HG03196 (cell line): ENCODE results near the gene SRPK1.
"Not testable (repeated sequence)": the region's sequence is repeated elsewhere in the genome, so short reads cannot be mapped to it uniquely, and the experiment has no call there.

Experiments
- ATAC-seq: cut with Tn5 transposase; IDR thresholded peaks from one replicate; pipeline ENCODE4 v1.9.1; 2021; ENCODE audit not compliant: unreplicated experiment

Gene SRPK1

GRCh38 chr6:35920793-35921732, at the start of gene SRPK1:
TSS of gene SRPK1 (minus strand) at chr6:35921098. CDS start at chr6:35921056, 42 bp downstream.
- peak; percentile 76 for ATAC-seq

- no peak for ATAC-seq
These were observed 49.3 kb upstream of the SRPK1 start for GRCh38 chr6:35970181-35970580.

- ATAC-seq, result no peak
These were observed 48.7 kb upstream of the SRPK1 start for GRCh38 chr6:35969646-35970045.

- no peak for ATAC-seq
These were observed 47.9 kb upstream of the SRPK1 start for GRCh38 chr6:35968821-35969220.

DNA sequence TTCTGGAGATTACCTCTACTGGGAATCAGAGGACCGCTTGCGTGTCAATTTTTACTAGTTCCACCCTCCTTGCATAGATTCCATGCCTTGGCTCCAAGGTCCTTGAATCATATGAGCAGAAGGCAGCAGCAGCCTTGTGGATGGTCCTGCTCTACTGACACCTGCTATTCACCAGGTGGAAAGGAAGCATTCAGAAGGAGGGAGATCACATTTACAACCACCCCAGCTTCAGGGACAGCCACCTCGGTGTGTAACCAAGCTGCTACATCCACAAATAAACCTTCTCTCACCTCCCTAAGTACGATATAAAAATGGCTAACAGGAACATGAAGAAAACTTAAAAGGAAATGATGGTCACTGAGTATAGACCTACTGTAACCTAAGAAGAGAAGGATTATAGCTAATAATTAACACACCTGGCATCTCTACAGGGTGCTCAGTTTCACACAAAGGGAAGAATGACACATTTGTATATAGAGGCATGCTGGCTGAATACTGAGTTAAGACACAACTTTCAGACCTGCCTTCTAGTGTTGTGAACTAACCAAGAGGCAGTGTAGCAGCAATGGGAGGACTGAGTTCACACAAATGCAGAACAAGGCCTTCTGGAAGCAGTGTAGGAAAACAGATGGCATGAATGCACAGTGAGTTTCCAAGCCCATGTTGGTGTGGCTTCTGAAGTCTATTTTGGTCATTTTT, 46.3 kb upstream of the SRPK1 start:
- ATAC-seq, result no peak

DNA sequence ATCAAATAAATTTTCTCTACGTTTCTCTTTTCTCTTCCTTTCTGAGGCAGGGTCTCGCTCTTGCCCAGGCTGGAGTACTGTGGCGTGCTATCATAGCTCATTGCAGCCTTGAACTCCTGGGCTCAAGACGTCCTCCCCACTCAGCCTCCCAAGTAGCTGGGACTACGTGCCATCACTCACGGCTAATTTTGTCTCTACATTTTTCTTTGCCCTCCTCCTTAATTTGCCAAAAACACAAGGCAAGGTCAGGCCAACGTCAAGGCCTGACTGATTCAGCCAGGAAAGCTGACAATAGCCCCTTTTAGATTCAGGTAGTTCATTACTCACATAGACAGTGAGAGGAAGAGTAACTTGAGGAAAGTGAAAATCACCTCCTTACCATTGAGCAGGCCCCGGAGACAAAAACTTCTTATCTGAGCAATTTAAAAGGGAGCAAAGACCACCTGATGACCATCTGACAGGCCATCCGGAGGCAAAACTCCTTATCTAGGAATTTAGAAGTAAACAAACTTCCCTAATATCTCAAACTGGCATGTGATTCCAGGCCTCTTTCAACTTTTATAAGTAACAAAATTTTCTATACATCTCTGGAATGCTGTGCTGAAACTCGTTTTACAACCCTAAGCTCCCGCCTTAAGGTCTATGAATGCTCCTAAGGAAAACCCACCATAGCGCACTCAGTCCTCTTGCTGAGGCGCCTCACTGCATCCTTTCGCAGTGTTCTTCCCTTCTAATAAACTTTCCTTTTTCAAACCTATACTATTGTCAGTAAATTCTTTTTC, 42.1 kb upstream of the SRPK1 start:
- no peak for ATAC-seq

DNA sequence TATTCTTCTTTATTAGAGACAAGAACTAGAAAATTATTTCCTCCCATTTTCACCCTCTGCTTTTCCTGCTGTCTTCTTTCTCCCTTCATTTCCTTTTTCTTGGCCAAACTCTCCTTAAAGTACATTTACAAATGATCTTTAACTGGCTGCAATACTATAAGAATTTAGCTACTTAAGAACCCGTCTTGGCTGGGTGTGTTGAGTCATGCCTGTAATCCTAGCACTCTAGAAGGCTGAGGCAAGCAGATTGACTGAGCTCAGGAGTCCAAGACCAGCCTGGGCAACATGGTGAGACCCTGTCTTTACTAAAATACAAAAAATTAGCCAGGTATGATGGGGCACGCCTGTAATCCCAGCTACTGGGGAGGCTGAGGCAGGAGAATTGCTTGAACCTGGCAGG, 39.3 kb upstream of the SRPK1 start:
- no peak for ATAC-seq

DNA sequence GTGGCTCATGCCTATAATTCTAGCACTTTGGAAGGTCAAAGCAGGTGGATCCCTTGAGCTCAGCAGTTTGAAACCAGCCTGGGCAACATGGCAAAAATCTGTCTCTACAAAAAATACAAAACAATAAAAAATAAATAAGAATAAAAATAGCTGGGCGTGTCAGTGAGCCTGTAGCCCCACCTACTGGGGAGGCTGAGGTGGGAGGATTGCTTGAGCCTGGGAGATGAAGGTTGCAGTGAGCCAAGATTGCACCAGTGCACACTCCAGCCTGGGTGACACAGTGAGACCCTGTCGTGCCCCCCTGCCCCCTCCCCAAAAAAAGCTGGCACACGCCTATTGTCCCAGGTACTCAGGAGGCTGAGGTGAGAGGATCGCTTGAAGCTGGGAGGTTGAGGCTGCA, 35.1 kb upstream of the SRPK1 start:
- no peak for ATAC-seq

DNA sequence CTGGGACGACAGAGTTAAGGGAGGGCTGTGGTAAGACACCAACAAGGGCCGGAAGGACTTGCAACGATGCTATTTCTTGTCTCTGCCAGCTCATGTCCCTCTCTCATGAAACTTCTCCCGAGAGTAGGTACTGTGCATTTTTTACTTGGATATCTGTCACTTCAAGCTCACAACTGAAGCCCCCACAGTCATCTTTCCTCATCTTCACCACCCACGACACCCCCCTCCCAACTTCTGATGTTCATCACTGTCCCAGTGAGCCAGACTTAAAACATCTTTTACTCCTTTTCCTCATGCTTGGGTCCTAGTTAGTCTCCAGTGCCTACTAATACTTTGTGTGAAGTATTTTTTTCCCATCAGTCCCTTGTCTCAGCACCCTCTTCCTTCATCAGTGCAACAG, 34.6 kb upstream of the SRPK1 start:
- ATAC-seq, result no peak

DNA sequence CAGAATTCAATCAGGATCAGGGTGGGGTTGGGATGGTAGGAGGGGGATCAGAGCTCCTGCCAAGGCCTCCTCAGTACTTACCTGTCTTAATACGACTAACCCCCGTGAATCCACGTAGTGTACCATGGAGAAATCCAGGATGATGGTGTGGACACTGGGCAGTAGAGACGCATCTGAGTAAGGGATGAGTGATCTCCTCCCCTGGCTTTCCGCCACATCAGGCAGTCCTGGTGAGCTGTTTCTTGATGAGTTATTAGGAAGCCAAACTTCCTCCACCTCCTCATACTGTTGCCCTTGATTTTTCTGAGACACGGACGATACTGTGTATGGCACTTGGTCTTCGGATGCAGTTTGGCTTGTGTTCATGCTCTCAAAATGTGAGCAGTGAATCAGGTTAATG, 34.2 kb upstream of the SRPK1 start:
- no peak for ATAC-seq

DNA sequence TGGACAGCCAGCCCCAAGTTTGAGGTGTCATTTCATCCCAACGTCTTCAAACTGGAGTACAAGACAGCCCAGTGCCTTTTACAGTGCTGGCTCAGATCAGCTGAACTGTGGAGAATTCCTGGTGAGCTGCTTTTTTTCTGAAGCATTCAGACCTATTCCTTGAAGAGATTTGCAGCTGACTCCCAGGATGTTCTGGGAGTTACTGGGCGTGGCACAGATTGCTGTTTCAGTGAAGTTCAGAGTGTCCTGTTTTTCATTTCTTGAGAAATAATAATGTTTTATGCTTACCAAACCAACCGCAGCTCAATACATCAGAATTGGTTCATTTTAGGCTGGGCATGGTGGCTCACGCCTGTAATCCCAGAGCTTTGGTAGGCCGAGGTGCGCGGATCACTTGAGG, 33.4 kb upstream of the SRPK1 start:
- ATAC-seq, result no peak

DNA sequence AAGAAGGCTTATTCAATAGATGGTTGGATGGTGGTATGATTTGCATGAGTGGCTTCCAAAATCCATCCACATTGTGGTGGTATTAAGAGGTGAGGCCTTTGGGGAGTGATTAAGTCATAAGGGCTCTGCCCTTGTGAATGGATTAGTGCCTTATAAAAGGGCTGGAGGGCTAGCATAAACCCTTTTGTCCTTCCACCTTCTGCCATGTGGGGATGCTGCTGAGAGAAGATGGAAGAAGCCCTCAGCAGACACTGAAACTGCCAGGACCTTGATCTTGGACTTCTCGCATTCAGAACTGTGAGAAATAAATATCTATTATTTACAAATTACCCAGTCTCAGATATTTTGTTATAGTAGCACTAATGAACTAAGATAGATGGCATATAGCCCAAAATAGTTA, 27.8 kb upstream of the SRPK1 start:
- ATAC-seq, result no peak

- ATAC-seq, result no peak
These were observed 24.7 kb upstream of the SRPK1 start for GRCh38 chr6:35945650-35946025.

DNA sequence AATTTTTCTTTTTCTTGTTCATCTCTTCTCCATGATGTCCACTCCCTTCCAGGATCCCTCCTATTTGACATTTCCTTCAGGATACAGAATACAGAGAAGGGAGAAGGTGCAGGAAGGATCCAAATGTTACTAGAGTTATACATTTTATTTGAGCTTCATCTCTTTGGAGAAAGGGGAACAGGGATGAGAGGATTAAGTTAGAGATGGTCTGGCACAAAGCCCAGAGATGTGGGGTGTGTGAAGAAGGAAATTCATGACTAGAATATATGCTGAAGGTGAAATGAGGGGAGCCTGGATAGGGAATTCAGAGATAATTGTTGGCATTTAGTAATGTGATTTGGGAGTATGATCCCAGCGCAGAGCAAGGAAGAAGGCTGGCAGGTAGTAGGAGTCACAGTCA, 22.5 kb upstream of the SRPK1 start:
- no peak for ATAC-seq

- no peak for ATAC-seq
These were observed 21.5 kb upstream of the SRPK1 start for GRCh38 chr6:35942355-35942754.

DNA sequence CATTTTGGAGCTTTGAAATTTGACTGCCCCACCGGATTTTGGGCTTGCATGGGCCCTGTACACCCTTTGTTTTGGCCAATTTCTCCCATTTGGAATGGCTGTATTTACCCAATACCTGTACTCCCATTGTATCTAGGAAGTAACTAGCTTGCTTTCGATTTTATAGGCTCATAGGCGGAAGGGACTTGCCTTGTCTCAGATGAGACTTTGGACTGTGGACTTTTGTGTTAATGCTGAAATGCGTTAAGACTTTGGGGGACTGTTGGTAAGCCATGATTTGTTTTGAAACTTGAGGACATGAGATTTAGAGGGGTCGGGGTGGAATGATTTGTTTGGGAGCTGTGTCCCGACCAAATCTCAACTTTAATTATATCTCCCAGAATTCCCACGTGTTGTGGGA, 20.3 kb upstream of the SRPK1 start:
- not testable (repeated sequence) for ATAC-seq

DNA sequence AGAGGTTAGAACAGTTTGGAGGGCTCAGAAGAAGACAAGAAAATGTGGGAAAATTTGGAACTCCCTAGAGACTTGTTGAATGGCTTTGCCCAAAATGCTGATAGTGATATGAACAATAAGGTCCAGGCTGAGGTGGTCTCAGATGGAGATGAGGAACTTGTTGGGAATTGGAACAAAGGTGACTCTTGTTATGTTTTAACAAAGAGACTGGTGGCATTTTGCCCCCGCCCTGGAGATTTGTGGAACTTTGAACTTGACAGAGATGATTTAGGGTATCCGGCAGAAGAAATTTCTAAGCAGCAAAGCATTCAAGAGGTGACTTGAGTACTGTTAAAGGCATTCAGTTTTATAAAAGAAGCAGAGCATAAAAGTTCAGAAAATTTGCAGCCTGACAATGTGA, 19.1 kb upstream of the SRPK1 start:
- ATAC-seq, result not testable (repeated sequence)

DNA sequence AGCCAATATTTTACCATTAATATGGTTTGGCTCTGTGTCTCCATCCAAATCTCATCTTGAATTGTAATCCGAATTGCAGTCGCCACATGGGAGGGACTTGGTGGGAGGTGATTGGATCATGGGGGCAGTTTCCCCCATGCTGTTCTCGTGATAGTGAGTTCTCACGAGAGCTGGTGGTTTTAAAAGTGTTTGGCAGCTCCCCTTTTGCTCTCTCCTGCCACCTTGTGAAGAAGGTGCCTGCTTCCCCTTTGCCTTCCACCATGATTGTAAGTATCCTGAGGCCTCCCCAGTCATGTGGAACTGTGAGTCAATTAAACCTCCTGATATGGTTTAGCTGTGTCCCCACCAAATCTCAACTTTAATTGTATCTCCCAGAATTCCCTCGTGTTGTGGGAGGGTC, 18.4 kb upstream of the SRPK1 start:
- ATAC-seq, result not testable (repeated sequence)

DNA sequence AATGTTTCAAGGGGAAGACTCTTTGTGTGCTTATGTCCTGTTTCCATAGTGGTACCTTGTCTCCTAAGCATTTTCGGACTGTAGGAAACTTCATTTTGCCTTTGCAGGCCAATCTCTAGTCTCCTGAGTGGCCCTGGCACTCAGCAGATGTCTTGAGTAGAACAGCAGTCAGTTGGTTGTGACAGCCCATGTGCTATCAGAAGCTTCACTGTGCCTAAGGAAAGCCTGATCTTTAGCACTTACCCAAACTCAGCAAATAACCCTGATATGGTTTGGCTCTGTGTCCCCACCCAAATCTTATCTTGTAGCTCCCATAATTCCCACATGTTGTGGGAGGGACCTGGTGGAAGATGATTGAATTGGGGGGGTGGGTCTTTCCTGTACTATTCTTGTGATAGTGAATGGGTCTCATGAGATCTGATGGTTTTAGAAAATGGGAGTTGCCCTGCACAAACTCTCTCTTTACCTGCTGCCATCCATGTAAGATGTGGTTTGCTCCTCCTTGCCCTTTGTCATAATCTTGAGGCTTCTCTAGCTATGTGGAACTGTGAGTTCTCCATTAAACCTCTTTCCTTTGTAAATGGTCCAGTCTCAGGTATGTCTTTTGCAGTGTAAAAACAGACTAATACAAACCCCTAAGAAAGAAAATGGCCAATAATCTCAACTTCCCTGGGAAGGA, 15.9 kb upstream of the SRPK1 start:
- no peak for ATAC-seq

DNA sequence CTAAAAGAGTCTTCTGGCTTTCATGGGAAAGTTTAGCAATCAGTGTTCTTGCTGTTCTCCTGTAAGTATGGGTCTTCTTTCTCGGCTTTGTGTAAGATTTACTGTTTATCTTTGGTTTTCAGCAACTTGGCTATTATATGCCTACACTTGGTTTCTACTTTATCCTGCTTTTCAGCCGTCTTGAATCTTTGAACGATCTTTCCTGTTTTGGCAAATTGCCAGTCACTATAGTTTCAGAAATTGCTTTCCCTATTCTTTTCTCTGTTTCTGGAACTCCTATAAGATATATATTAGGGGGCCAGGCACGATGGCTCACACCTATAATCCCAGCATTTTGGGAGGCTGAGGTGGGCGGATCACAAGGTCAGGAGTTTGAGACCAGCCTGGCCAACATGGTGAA, 14.6 kb upstream of the SRPK1 start:
- no peak for ATAC-seq

DNA sequence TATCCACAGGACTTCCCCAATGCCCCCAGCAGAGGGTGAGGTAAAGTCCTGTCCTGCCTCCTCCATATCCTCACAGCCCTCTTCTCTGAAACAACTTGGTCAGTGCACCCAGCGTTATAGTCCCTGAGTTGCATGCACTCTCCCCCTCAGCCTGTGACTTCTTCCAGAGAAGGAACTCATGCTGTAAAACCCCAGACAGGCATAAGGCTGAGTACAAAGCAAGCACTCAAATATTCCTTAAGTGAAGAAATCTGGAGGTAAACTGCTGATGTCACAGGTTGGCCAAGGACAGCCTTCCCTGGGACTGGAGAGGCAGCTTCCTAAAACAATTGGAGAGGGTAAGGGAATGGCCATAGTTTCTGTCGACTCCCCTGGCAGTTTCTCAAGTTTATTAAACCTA, 12.9 kb upstream of the SRPK1 start:
- ATAC-seq, result no peak
